CD4-positive, alpha-beta T cell treated with Interleukin-10 for 1 hour (primary cell): ENCODE results near the gene PLCB2.

Source experiments
- DNase-seq: peaks from one replicate; pipeline ENCODE4 v3.0.0-alpha.2; 2020

Gene PLCB2, protein sequence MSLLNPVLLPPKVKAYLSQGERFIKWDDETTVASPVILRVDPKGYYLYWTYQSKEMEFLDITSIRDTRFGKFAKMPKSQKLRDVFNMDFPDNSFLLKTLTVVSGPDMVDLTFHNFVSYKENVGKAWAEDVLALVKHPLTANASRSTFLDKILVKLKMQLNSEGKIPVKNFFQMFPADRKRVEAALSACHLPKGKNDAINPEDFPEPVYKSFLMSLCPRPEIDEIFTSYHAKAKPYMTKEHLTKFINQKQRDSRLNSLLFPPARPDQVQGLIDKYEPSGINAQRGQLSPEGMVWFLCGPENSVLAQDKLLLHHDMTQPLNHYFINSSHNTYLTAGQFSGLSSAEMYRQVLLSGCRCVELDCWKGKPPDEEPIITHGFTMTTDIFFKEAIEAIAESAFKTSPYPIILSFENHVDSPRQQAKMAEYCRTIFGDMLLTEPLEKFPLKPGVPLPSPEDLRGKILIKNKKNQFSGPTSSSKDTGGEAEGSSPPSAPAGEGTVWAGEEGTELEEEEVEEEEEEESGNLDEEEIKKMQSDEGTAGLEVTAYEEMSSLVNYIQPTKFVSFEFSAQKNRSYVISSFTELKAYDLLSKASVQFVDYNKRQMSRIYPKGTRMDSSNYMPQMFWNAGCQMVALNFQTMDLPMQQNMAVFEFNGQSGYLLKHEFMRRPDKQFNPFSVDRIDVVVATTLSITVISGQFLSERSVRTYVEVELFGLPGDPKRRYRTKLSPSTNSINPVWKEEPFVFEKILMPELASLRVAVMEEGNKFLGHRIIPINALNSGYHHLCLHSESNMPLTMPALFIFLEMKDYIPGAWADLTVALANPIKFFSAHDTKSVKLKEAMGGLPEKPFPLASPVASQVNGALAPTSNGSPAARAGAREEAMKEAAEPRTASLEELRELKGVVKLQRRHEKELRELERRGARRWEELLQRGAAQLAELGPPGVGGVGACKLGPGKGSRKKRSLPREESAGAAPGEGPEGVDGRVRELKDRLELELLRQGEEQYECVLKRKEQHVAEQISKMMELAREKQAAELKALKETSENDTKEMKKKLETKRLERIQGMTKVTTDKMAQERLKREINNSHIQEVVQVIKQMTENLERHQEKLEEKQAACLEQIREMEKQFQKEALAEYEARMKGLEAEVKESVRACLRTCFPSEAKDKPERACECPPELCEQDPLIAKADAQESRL

DNA sequence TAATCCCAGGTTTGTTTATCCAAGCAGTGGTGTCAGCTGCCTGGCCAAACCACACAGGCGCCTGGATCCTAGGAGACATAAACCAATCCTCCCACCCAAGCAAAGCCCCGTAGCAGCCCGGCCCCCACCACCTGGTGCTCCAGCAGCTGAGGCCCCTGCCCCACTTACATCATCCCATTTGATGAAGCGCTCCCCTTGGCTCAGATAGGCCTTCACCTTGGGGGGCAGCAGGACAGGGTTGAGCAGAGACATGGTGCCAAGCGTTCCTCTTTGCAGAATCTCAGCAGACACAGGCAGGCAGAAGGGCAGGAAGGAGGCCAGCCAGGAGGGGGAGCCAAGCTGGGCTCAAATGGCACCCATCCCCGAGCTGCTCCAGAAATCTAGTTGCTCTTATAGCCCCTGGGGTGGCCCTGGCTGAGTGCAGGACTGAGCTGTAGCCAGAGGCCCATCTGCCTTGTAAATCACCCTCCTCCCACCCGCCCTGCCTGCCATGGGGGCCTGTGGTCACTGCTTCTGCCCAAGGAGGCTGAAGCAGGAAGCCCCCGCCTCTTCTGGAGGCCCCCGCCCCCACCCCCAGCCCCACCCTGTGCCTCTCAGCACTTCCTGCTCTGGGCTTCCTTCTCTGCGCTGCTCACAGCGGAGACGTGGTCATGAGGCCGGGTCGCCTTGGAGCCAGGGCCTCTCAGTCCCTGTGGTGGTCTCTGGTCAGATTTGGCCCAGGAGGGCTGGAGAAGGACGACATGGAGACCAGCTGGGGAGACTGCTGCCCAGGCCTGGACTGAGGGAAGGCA lies at the start of gene PLCB2:
Gene PLCB2 (minus strand): TSS at position 515 of the 791 bp plus-strand sequence. CDS start 263 bp downstream, at position 252.
- peak; percentile 69 for DNase-seq

DNA sequence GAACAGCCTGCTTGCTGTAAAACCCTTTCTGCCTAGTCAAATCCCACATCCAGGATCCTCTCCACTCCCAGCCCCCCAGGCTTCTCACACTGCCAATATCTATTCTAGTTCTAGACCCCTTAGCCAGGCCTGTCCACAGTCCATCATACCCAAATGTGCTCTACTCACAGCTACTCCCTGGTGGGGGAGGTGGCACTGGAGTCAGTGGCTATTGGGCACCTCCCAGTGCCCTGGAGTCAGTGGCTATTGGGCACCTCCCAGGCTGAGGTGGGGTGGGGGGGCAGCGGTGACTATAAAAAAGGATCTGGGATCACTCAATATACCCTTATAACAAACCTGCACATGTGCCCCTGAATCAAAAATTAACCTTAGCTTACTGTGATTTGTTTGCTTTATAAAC lies 49.5 kb upstream of the PLCB2 start:
- no peak for DNase-seq

DNA sequence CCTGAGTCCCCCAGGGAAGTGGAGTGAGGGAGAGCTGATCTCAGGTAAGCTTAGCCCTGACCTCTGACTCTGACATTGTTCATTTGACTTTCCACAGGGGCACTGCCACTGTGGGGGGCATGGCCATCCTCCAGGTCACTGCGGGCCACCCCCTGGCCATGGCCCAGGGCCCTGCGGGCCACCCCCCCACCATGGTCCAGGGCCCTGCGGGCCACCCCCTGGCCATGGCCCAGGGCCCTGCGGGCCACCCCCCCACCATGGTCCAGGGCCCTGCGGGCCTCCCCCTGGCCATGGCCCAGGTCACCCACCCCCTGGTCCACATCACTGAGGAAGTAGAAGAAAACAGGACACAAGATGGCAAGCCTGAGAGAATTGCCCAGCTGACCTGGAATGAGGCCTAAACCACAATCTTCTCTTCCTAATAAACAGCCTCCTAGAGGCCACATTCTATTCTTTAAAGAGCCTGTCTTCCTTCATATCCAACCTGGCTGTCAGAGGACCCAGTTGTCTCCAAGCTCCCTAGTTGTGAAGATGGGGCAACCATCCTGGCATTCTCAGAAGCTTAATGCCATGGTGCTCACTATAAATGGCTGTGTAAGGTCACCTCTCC lies 48.3 kb upstream of the PLCB2 start:
- DNase-seq = no peak

GRCh38 chr15:40354408-40355171 lies 46.9 kb upstream of the PLCB2 start:
- no peak for DNase-seq

GRCh38 chr15:40353697-40354096 lies 46.0 kb upstream of the PLCB2 start:
- no peak for DNase-seq

- no peak for DNase-seq
These were observed 44.7 kb upstream of the PLCB2 start for GRCh38 chr15:40352281-40352901.

- no peak for DNase-seq
These were observed 41.4 kb upstream of the PLCB2 start for GRCh38 chr15:40349163-40349562.

DNA sequence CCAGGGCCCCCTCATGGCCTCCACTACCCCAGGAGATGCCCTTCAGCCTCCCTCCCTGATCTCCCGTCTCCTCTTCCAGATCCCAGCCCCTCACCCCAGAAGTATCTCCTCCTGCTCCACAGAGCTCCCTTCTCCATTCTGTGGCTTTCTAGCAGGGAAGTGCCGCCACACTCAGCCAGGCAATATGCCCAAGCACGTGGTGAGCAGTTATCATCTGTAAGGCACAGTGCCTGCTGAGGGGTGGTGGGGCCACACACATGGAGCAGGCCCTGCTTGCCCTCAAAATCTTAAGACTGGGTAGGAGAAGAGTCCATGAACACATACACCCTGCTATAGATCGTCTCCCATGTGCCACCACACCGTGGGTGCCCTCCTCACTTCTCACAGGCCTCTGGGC lies 40.7 kb upstream of the PLCB2 start:
- DNase-seq = no peak

- no peak for DNase-seq
These were observed 40.1 kb upstream of the PLCB2 start for GRCh38 chr15:40347559-40348473.

- DNase-seq = no peak
These were observed 39.1 kb upstream of the PLCB2 start for GRCh38 chr15:40346579-40347558.

DNA sequence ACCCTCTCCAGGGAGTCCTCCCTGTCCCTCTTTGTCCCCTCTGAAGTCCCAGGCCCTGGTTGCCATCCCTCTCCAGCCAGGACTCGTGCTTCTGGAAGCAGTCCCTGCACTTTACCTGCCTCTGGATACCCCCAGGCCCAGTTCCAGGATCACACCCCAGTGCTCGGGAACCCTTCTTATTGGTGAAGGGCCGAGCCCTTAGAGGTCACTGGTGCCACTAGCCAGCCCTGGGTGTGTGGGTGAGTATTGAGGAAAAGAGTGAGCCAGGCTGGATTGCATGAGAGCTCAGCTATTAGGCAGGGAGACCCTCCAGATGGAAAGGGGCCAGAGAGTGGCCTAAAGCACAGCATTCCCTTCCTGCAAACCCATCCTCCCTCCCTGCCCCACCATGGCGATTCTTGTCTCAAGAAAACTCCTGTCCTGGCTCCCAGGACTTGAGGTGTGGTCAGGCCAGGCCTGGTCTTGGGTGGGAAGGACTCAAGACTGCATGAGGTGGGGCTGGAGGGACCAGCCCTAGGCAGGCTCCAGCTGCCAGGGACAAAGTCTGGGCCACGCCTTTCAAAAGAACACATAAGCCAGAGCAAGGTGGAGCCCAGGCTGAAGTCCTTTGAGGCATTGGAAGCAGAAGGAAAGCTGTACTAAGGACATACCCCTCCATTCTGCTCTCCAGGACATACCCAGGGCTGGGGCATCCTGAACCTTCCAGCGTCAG lies 38.3 kb upstream of the PLCB2 start:
- no peak for DNase-seq

DNA sequence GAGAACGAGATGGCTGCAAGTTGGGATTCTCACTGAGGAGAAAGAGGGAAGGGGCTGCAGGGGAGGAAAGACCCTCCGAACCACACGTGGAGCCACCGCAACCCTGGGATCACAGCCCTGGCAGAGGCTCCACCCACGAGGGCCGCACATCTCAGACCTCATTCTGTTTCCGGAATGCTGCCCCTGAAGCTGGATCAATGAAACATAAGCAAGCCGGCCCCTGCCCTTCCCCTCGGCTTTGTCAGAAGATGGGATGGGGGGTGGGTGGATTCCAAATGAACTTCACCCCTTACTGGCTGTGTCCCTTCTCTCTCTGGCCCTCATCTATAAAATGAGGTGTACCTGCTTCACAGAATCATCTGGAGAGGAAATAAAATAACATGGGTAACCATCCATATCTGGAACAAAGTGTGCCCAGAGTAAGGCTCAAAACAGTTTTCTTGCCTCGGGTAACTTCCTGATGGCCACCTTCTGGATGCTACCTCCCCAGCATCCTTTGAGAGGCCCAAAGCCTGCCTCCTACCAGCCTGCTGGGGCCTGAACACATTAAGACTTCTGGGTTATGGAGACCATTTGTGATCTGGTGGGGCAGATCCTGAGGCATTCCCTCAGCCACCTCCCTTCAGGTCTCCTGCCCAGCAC lies 37.6 kb upstream of the PLCB2 start:
- no peak for DNase-seq

DNA sequence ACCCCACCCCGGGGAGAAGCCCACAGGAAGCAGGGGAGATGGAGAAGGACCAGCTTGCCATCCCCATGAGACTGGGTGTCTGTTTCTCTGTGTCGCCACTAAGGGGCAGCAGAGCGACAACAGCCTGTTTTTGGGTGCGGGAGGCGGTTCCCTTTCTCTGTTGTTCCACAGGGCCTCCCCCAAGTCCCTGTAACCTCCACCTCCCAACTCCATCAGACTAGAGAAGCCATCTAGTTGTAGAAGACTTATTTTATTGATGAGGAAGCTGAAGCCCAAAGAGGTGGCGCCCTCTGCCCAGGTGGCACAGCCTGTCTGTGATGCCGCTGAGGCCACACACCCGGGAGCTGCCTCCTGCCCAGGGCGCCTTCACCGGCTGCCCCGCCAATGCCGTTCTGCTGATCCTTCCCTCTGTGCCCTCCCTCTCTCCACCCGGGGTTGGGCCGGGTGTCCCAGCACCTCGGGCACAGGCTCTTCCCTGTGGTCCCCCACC lies 36.9 kb upstream of the PLCB2 start:
- peak; percentile 80 for DNase-seq

DNA sequence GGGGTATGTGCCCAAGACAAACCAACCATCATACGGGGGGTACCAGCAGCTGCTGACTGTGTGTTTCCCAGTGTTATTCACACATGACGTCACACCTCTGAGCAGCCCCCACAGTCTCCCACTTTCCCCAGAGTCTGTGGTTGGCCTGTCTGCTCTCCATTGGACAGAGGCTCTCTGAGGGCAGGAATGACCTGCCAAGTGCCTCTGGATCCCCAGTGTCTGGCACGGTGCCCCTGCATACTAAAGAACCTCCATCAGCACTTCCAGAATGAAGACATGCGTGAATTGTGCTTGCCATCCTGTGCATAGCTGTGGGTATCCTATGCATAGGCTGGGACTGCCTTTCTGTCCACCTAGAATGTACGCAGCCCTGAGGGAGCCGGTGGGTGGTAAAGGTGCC lies 36.5 kb upstream of the PLCB2 start:
- no peak for DNase-seq

DNA sequence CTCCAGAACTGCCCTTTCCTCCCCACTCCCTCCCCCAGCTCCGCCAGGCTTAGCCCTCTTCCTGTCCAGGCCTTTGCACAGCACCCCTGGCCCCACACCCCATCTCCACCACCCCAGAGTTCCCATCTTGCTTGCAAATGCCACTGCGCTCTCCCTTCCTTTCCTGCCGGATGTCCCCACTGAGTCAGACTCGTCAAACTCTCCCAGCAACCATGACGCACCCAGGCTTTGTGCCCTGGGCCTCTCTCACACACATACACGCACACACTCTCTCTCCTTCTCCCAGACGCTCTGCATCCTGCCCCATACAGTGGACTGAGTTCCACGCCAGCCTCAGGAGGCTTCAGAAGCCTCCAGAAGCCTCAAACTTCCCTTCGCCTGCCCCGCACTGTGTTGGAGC lies 35.8 kb upstream of the PLCB2 start:
- DNase-seq = no peak

- DNase-seq = no peak
These were observed 34.9 kb upstream of the PLCB2 start for GRCh38 chr15:40342416-40343320.
